ENCODE measurements around the gene TOMT.

DNA sequence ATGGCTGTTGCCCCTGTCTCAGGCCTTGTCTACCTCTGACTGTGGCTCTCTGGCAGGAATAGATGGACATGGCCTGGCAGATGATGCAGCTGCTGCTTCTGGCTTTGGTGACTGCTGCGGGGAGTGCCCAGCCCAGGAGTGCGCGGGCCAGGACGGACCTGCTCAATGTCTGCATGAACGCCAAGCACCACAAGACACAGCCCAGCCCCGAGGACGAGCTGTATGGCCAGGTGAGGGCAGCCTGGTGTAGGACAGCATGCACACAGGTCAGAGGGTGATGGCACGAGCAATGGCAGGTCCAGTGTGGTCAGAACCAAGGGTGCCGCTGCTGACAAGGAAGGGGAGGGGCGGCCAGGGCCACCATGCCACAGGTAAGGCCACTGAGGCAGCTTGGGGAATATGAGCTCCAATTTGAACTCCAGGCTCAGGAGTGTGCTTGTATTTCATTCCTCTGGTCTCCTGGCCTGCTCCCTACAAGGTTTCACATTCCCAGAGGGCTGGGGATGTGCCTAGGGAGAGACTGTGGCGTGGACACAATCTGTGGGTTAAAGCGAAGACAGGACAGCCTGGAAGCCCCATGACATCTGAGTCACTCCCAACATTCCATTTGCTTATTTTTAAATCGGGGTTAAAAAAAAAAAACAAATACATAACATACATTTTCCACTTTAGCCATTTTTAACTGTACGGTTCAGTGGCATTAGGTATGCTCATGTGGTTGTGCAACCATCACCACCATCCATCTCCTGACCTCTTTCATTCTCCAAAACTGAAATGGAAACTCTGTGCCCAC, 30.4 kb downstream of the TOMT start:
- TF ChIP-seq, protein P1, sequence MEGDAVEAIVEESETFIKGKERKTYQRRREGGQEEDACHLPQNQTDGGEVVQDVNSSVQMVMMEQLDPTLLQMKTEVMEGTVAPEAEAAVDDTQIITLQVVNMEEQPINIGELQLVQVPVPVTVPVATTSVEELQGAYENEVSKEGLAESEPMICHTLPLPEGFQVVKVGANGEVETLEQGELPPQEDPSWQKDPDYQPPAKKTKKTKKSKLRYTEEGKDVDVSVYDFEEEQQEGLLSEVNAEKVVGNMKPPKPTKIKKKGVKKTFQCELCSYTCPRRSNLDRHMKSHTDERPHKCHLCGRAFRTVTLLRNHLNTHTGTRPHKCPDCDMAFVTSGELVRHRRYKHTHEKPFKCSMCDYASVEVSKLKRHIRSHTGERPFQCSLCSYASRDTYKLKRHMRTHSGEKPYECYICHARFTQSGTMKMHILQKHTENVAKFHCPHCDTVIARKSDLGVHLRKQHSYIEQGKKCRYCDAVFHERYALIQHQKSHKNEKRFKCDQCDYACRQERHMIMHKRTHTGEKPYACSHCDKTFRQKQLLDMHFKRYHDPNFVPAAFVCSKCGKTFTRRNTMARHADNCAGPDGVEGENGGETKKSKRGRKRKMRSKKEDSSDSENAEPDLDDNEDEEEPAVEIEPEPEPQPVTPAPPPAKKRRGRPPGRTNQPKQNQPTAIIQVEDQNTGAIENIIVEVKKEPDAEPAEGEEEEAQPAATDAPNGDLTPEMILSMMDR (IDR thresholded peaks at IDR 0.05) = no peak
- TF ChIP-seq ZFX (IDR thresholded peaks at IDR 0.05; ENCODE audit: borderline replicate concordance) = no peak

Measured in 22Rv1 (cell line).